ENCODE results near the gene PDIA6. TPM values are rescaled to one million over a fixed set of nuclear protein-coding genes. Genes with fewer than 3 reads are reported as not detected.

The PDIA6 gene
- total RNA-seq, 1 experiment from 2014 or later = 149 TPM

- Histone ChIP-seq H3K27me3 (ENCODE audit: insufficient read depth, low read length) (no peaks in the 10 kb centered on the region), H3K9me3 (ENCODE audit: control insufficient read depth in 1 of 2, insufficient read depth in 1 of 2, low read depth in 1 of 2, low read length in 2 of 2) (no peaks in the 10 kb centered on the region), H3K9ac (ENCODE audit: low read length) (no peak overlapping the region), H3K36me3 (ENCODE audit: control insufficient read depth in 1 of 2, insufficient read depth in 2 of 2, low read length in 2 of 2) (no peaks in the 10 kb centered on the region), H3K4me1 (ENCODE audit: control insufficient read depth in 1 of 2, insufficient read depth in 2 of 2, low read length in 2 of 2) (no peaks in the 10 kb centered on the region), H4K20me1 (ENCODE audit: insufficient read depth) (no peaks in the 10 kb centered on the region), H3K9me2 (ENCODE audit: insufficient read depth) (no peaks in the 10 kb centered on the region), H3K4me3 (replicated peaks in 1 of 2; ENCODE audit: low read depth in 1 of 2, low read length in 2 of 2) (no peak overlapping the region), H3K4me2 (ENCODE audit: low read length) (no peak overlapping the region), H3K79me2 (ENCODE audit: insufficient read depth, low read length) (no peaks in the 10 kb centered on the region), H3K27ac (ENCODE audit: low read depth, low read length) (no peak overlapping the region), H2AFZ (ENCODE audit: low read depth, low read length, poor library complexity, severe bottlenecking) (no peak overlapping the region)
- ATAC-seq (no peak), DNase-seq (ENCODE audit: low read depth, low spot score) (no peak)
- intact Hi-C loops (cut with micrococcal nuclease) = no loop called here
- CTCF ChIA-PET = interaction anchor here (2.3 to 2.4 kb wide), 2 partner anchors 8 to 11 kb away, joined by 8 to 10 read pairs; no protein-coding TSS in a partner anchor
- no TSS peak for BruUV-seq (replicated peaks)
- RAD21 ChIA-PET (ENCODE audit: low non-redundant PET in 1 of 2, low total read pairs in 2 of 2, uncharacterized antibody in 2 of 2, unreplicated experiment in 2 of 2) = no interaction called here
- no peak for TF ChIP-seq FOSL1 (IDR thresholded peaks at IDR 0.05; ENCODE audit: low read depth)
- TF ChIP-seq YY1 (IDR thresholded peaks at IDR 0.05; ENCODE audit: extremely low read depth, insufficient replicate concordance, low read depth, low read length) = no peak
- no peak for TF ChIP-seq TCF7L2 (IDR thresholded peaks at IDR 0.05; ENCODE audit: borderline replicate concordance, extremely low read depth, insufficient read depth, insufficient read length)
- no peak for TF ChIP-seq JUND (IDR thresholded peaks at IDR 0.05)
- TF ChIP-seq CBX3 (IDR thresholded peaks at IDR 0.05; ENCODE audit: low read depth) = no peak
- TF ChIP-seq CEBPB (IDR thresholded peaks at IDR 0.05; ENCODE audit: low read depth) = no peak
- POLR2A ChIA-PET = no interaction called here
Measured at GRCh38 chr2:10824191-10824590, 11.6 kb upstream of the PDIA6 start.

GRCh38 chr2:10820978-10821695 is 8.6 kb upstream of the PDIA6 start:
- Histone ChIP-seq H3K79me2 (ENCODE audit: insufficient read depth, low read length) (no peaks in the 10 kb centered on the region), H3K4me3 (replicated peaks in 1 of 2; ENCODE audit: low read depth in 1 of 2, low read length in 2 of 2) (no peak overlapping the region), H3K36me3 (ENCODE audit: control insufficient read depth in 1 of 2, insufficient read depth in 2 of 2, low read length in 2 of 2) (no peaks in the 10 kb centered on the region), H3K27ac (ENCODE audit: low read depth, low read length) (no peak overlapping the region), H3K9ac (ENCODE audit: low read length) (no peak overlapping the region), H3K27me3 (ENCODE audit: insufficient read depth, low read length) (no peaks in the 10 kb centered on the region), H3K9me3 (ENCODE audit: control insufficient read depth in 1 of 2, insufficient read depth in 1 of 2, low read depth in 1 of 2, low read length in 2 of 2) (no peaks in the 10 kb centered on the region), H4K20me1 (ENCODE audit: insufficient read depth) (no peaks in the 10 kb centered on the region), H3K4me1 (ENCODE audit: control insufficient read depth in 1 of 2, insufficient read depth in 2 of 2, low read length in 2 of 2) (peaks cover 0 to 10% of the 10 kb centered on the region in 2 experiments; a peak in 2 of 4 replicates), H3K4me2 (ENCODE audit: low read length) (no peak overlapping the region), H3K9me2 (ENCODE audit: insufficient read depth) (no peaks in the 10 kb centered on the region), H2AFZ (ENCODE audit: low read depth, low read length, poor library complexity, severe bottlenecking) (no peak overlapping the region)
- ATAC-seq (no peak), DNase-seq (ENCODE audit: low read depth, low spot score) (no peak)
- CTCF ChIA-PET = interaction anchor here (1.2 to 1.6 kb wide), 2 partner anchors 11 to 304 kb away, joined by 4 to 5 read pairs; no protein-coding TSS in a partner anchor
- POLR2A ChIA-PET = no interaction called here
- RAD21 ChIA-PET (ENCODE audit: low non-redundant PET in 1 of 2, low total read pairs in 2 of 2, uncharacterized antibody in 2 of 2, unreplicated experiment in 2 of 2) = no interaction called here
- BruUV-seq (replicated peaks) = no TSS peak
- TF ChIP-seq ZFX (IDR thresholded peaks at IDR 0.05) = no peak
- no peak for TF ChIP-seq POLR2AphosphoS5 (IDR thresholded peaks at IDR 0.05; ENCODE audit: low read depth, low read length)
- TF ChIP-seq EZH2 (IDR thresholded peaks at IDR 0.05) = no peak
- TF ChIP-seq SP1 (IDR thresholded peaks at IDR 0.05; ENCODE audit: low read depth) = no peak
- no peak for TF ChIP-seq POLR2A (IDR thresholded peaks at IDR 0.05; ENCODE audit: borderline replicate concordance, extremely low read depth, insufficient read depth, insufficient read length)
- no peak for TF ChIP-seq CEBPB (IDR thresholded peaks at IDR 0.05; ENCODE audit: low read depth)
- TF ChIP-seq TCF7L2 (IDR thresholded peaks at IDR 0.05; ENCODE audit: borderline replicate concordance, extremely low read depth, insufficient read depth, insufficient read length) = no peak
- no peak for TF ChIP-seq ELF1 (IDR thresholded peaks at IDR 0.05; ENCODE audit: borderline replicate concordance, low read depth)
- TF ChIP-seq RAD21 (IDR thresholded peaks at IDR 0.05; ENCODE audit: low read depth) = no peak
- intact Hi-C loops (cut with micrococcal nuclease) = no loop called here
